GM21360 (cell line): Measurements from ENCODE around the gene FZR1.

Source experiments
- ATAC-seq: cut with Tn5 transposase; IDR thresholded peaks from one replicate; pipeline ENCODE4 v1.9.1; 2021; ENCODE audit warnings: mild to moderate bottlenecking, moderate library complexity; ENCODE audit not compliant: unreplicated experiment

FZR1 gene

GRCh38 chr19:3471954-3472655, 34.0 kb upstream of the FZR1 start:
- no peak for ATAC-seq

- no peak for ATAC-seq
These were observed 32.1 kb upstream of the FZR1 start for GRCh38 chr19:3474010-3474409.

- ATAC-seq: no peak
These were observed 31.5 kb upstream of the FZR1 start for GRCh38 chr19:3474614-3475013.

GRCh38 chr19:3475449-3475848, 30.7 kb upstream of the FZR1 start:
- no peak for ATAC-seq

- no peak for ATAC-seq
These were observed 29.3 kb upstream of the FZR1 start for GRCh38 chr19:3476830-3477229.

GRCh38 chr19:3477506-3477905, 28.6 kb upstream of the FZR1 start:
- ATAC-seq: no peak

- ATAC-seq: no peak
These were observed 28.2 kb upstream of the FZR1 start for GRCh38 chr19:3477951-3478350.

- ATAC-seq: no peak
These were observed 27.5 kb upstream of the FZR1 start for GRCh38 chr19:3478409-3479176.

GRCh38 chr19:3479177-3479833, 26.8 kb upstream of the FZR1 start:
- ATAC-seq: no peak

GRCh38 chr19:3479834-3480215, 26.3 kb upstream of the FZR1 start:
- no peak for ATAC-seq

- ATAC-seq: no peak
These were observed 25.6 kb upstream of the FZR1 start, which contains the start of gene SMIM24 for GRCh38 chr19:3480383-3481091. Gene SMIM24 (minus strand): TSS chr19:3480525. CDS start chr19:3480463, 62 bp downstream.

GRCh38 chr19:3481241-3482090, 24.6 kb upstream of the FZR1 start:
- no peak for ATAC-seq

- no peak for ATAC-seq
These were observed 23.4 kb upstream of the FZR1 start for GRCh38 chr19:3482507-3483225.

- ATAC-seq: no peak
These were observed 22.9 kb upstream of the FZR1 start, which contains the start of gene SMIM44 for GRCh38 chr19:3483226-3483628. Gene SMIM44 (minus strand): TSS chr19:3483441. CDS start chr19:3483403, 38 bp downstream.

- ATAC-seq: no peak
These were observed 14.6 kb upstream of the FZR1 start for GRCh38 chr19:3491396-3492119.

- ATAC-seq: no peak
These were observed 13.8 kb upstream of the FZR1 start for GRCh38 chr19:3492131-3492839.

GRCh38 chr19:3492919-3493318, 13.2 kb upstream of the FZR1 start:
- ATAC-seq: no peak

- no peak for ATAC-seq
These were observed 12.5 kb upstream of the FZR1 start for GRCh38 chr19:3493651-3494050.
